ENCODE measurements around the gene TARM1. TPM values are rescaled to one million over a fixed set of nuclear protein-coding genes. Genes with fewer than 3 reads are reported as not detected.
A peak's percentile ranks its signal among the peaks of the same experiment; 100 is the strongest.

The TARM1 gene
- total and polyA plus RNA-seq, 2 of the 4 experiments (the other 2 are of a cell fraction): not detected

DNA sequence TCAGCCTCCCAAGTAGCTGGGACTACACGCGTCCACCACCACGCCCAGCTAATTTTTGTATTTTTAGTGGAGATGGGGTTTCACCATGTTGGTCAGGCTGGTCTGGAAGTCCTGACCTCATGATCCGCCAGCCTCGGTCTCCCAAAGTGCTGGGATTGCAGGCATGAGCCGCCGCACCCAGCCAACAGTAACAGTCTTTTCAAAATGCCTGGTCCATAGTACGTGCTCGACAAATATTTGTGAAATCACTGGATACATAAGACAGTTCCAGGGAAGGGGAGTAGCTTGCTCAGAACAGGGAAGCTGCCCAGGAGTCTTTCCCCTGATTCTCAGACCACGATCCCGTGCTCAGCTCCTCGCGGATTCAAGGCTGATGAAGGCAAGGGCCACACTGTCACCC lies 59.2 kb downstream of the TARM1 start:
- H3K4me2 ChIP-seq (ENCODE audit: low read depth, low read length): no peak overlapping the region
- peaks cover 3% of the 10 kb centered on the region; the same call in 1 of the 2 replicates for H3K9me3 ChIP-seq (ENCODE audit: control insufficient read depth, insufficient read depth, low read length)
- no peak overlapping the region for H3K27ac ChIP-seq (ENCODE audit: insufficient read depth, low read length)
- H3K14ac ChIP-seq (replicated peaks; ENCODE audit: low read depth, low read length): no peak overlapping the region
- H2BK15ac ChIP-seq (ENCODE audit: low read depth, low read length): no peak overlapping the region
- no peak overlapping the region for H3K9ac ChIP-seq (ENCODE audit: low read depth, low read length)
- H3K36me3 ChIP-seq (ENCODE audit: control insufficient read depth, insufficient read depth, low read length): no peaks in the 10 kb centered on the region
- intact Hi-C loops (cut with micrococcal nuclease) (loop anchor here (10.0 kb wide), 1 partner anchor 827 kb away; the partner anchor contains the start of gene ZNF665), dilution Hi-C loops (cut with HindIII; ENCODE audit: low sequenced_read_pairs, unreplicated experiment) (no loop called here), in situ Hi-C loops (cut with MboI; ENCODE audit: low sequenced_read_pairs) (loop anchor here (10.0 kb wide), 1 partner anchor 137 kb away; the partner anchor contains the start of gene PRKCG)
- no peak overlapping the region for H3K56ac ChIP-seq (ENCODE audit: extremely low read depth, insufficient read depth, low read length)
- ATAC-seq (ENCODE audit: low read depth): no peak
- no peak overlapping the region; the same call in 1 of the 2 replicates for H3K4ac ChIP-seq (ENCODE audit: low read depth, low read length)
- H2BK20ac ChIP-seq (ENCODE audit: low read depth, low read length): peak overlapping the region; percentile 38; the same call in 1 of the 2 replicates
- H3K27me3 ChIP-seq (ENCODE audit: control insufficient read depth, insufficient read depth, low read length): no peaks in the 10 kb centered on the region
- DNase-seq: no peak
- H4K91ac ChIP-seq (ENCODE audit: insufficient read depth, low read depth, low read length): 0 out of 2 replicates have a peak overlapping the region, but pooled peaks have one; percentile 20
- 80% methylated on average over 6 of the region's 13 CpGs; no CpG with 5 or more reads in 1 of the 2 experiments for WGBS, 2 experiments (ENCODE audit: extremely low coverage in 2 of 2, insufficient read length in 1 of 2)
- no peak overlapping the region for H2AFZ ChIP-seq (replicated peaks; ENCODE audit: low read length, poor library complexity)
- H2BK120ac ChIP-seq (ENCODE audit: low read depth, low read length): peak overlapping the region; percentile 8; the same call in 1 of the 2 replicates
- no peak overlapping the region for H4K8ac ChIP-seq (ENCODE audit: low read depth in 2 of 2, low read length in 2 of 2)
- peak overlapping the region; percentile 5; the same call in 1 of the 2 replicates for H2AK5ac ChIP-seq (ENCODE audit: low read depth, low read length)
- ChIA-PET CTCF (no interaction called here), POLR2A (ENCODE audit: unreplicated experiment) (no interaction called here)
- no TSS peak for BruUV-seq (replicated peaks)
- no peaks in the 10 kb centered on the region; the same call in 1 of the 2 replicates for H4K20me1 ChIP-seq (ENCODE audit: insufficient read depth, low read length)
- no peak overlapping the region for H2AK9ac ChIP-seq (replicated peaks; ENCODE audit: low read depth, low read length, poor library complexity)
- H3K79me1 ChIP-seq (ENCODE audit: low read depth in 1 of 2, low read length in 2 of 2): no peaks in the 10 kb centered on the region
- TF ChIP-seq RFX5 (IDR thresholded peaks at IDR 0.05; ENCODE audit: low read depth, low read length) (no peak), USF2 (IDR thresholded peaks at IDR 0.05; ENCODE audit: low read depth, low read length) (no peak), MAZ (IDR thresholded peaks at IDR 0.05; ENCODE audit: borderline replicate concordance, low read depth, low read length) (no peak), SMC3 (IDR thresholded peaks at IDR 0.05; ENCODE audit: low read depth, low read length) (no peak), BHLHE40 (IDR thresholded peaks at IDR 0.05; ENCODE audit: low read depth, low read length) (no peak), RCOR1 (IDR thresholded peaks at IDR 0.05; ENCODE audit: insufficient replicate concordance, low read length) (no peak)
- H2BK5ac ChIP-seq (ENCODE audit: low read depth, low read length, poor library complexity, severe bottlenecking): no peak overlapping the region
- no peaks in the 10 kb centered on the region for H3K9me1 ChIP-seq (ENCODE audit: insufficient read depth, low read length)
- no peak overlapping the region for H3K4me3 ChIP-seq (ENCODE audit: insufficient read depth, low read depth, low read length)
- no peak overlapping the region for H3K23ac ChIP-seq (ENCODE audit: low read depth, low read length)
- H4K5ac ChIP-seq (ENCODE audit: low read depth, low read length): no peak overlapping the region
- no peaks in the 10 kb centered on the region for H3K4me1 ChIP-seq (ENCODE audit: control insufficient read depth, insufficient read depth, low read length)
- H3K18ac ChIP-seq (ENCODE audit: low read depth, low read length): no peak overlapping the region

Data from IMR-90 (cell line).